Measurements from ENCODE around the gene GPC6. TPM values are rescaled to one million over a fixed set of nuclear protein-coding genes. Genes with fewer than 3 reads are reported as not detected.

The GPC6 gene
- total RNA-seq, 2 experiments from 2014 or later, result not detected

- intact Hi-C loops (cut with micrococcal nuclease; ENCODE audit: unreplicated experiment), result no loop called here
Observed at GRCh38 chr13:94309997-94310855, 1083.6 kb downstream of the GPC6 start.

GRCh38 chr13:94311893-94312292, 1085.3 kb downstream of the GPC6 start:
- TF ChIP-seq EZH2phosphoT487 (IDR thresholded peaks at IDR 0.05; ENCODE audit: borderline replicate concordance, low read depth, low read length), result no peak
- no peak for TF ChIP-seq CTCF (conservative IDR thresholded peaks at IDR 0.05; ENCODE audit: low read length)
- CTCF ChIA-PET (ENCODE audit: unreplicated experiment), result no interaction called here
- Histone ChIP-seq H3K36me3 (ENCODE audit: insufficient read depth, low read length) (no peaks in the 10 kb centered on the region), H3K27ac (ENCODE audit: low read depth, low read length, poor library complexity, severe bottlenecking) (no peak overlapping the region), H4K20me1 (ENCODE audit: insufficient read depth, low read length) (no peaks in the 10 kb centered on the region), H3K9me2 (ENCODE audit: insufficient read depth, low read length) (no peaks in the 10 kb centered on the region), H3K4me1 (ENCODE audit: insufficient read depth, low read length, poor library complexity, severe bottlenecking) (no peaks in the 10 kb centered on the region), H3K79me2 (ENCODE audit: insufficient read depth, low read depth, low read length) (no peaks in the 10 kb centered on the region), H3K4me3 (ENCODE audit: low read depth, low read length, poor library complexity, severe bottlenecking) (no peak overlapping the region), H3K9me3 (ENCODE audit: low read length) (no peaks in the 10 kb centered on the region), H2AFZ (ENCODE audit: low read length) (no peak overlapping the region), H3K4me2 (ENCODE audit: low read length) (no peak overlapping the region)
- DNase-seq (ENCODE audit: low spot score), result no peak
- intact Hi-C loops (cut with micrococcal nuclease; ENCODE audit: unreplicated experiment), result no loop called here
- no TSS peak for BruUV-seq (replicated peaks)
- POLR2A ChIA-PET, result no interaction called here

More at GRCh38 chr13:94309997-94310855, 1083.6 kb downstream of the GPC6 start:
- ChIA-PET CTCF (ENCODE audit: unreplicated experiment) (no interaction called here), POLR2A (interaction anchor here (0.6 kb wide), 1 partner anchor 19 kb away, joined by 3 read pairs; no protein-coding TSS in a partner anchor)
- Histone ChIP-seq H3K9me2 (ENCODE audit: insufficient read depth, low read length) (no peaks in the 10 kb centered on the region), H2AFZ (ENCODE audit: low read length) (no peak overlapping the region), H3K36me3 (ENCODE audit: insufficient read depth, low read length) (no peaks in the 10 kb centered on the region), H3K4me2 (ENCODE audit: low read length) (no peak overlapping the region), H3K27ac (ENCODE audit: low read depth, low read length, poor library complexity, severe bottlenecking) (no peak overlapping the region), H3K79me2 (ENCODE audit: insufficient read depth, low read depth, low read length) (no peaks in the 10 kb centered on the region), H3K9me3 (ENCODE audit: low read length) (no peaks in the 10 kb centered on the region), H3K4me3 (ENCODE audit: low read depth, low read length, poor library complexity, severe bottlenecking) (no peak overlapping the region), H3K4me1 (ENCODE audit: insufficient read depth, low read length, poor library complexity, severe bottlenecking) (no peaks in the 10 kb centered on the region), H4K20me1 (ENCODE audit: insufficient read depth, low read length) (no peaks in the 10 kb centered on the region)
- BruUV-seq (replicated peaks), result no TSS peak
- TF ChIP-seq EZH2phosphoT487 (IDR thresholded peaks at IDR 0.05; ENCODE audit: borderline replicate concordance, low read depth, low read length) (no peak), CTCF (conservative IDR thresholded peaks at IDR 0.05; ENCODE audit: low read length) (no peak)
- DNase-seq (ENCODE audit: low spot score), result no peak

All from OCI-LY7 (cell line).